ENCODE results near the gene ANKRD55.
"Not testable (repeated sequence)": the region's sequence is repeated elsewhere in the genome, so short reads cannot be mapped to it uniquely, and the experiment has no call there.

Gene ANKRD55

DNA sequence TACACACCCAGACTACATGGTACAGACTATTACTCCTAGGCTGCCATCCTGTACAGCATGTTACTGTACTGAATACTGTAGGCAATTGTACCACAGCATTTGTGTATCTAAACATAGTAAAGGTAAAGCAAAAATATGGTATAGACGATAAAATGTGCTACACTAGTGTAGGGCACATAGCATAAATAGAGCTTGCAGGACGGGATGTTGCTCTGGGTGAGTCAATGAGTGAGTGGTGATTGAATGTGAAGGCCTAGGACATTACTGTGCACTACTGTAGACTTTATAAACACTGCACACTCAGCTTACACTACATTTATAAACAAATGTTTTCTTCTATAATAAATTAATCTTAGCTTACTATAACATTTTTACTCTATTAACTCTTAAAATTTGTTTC is 25.6 kb downstream of the ANKRD55 start:
- DNase-seq (ENCODE audit: low read depth, low spot score): no peak

DNA sequence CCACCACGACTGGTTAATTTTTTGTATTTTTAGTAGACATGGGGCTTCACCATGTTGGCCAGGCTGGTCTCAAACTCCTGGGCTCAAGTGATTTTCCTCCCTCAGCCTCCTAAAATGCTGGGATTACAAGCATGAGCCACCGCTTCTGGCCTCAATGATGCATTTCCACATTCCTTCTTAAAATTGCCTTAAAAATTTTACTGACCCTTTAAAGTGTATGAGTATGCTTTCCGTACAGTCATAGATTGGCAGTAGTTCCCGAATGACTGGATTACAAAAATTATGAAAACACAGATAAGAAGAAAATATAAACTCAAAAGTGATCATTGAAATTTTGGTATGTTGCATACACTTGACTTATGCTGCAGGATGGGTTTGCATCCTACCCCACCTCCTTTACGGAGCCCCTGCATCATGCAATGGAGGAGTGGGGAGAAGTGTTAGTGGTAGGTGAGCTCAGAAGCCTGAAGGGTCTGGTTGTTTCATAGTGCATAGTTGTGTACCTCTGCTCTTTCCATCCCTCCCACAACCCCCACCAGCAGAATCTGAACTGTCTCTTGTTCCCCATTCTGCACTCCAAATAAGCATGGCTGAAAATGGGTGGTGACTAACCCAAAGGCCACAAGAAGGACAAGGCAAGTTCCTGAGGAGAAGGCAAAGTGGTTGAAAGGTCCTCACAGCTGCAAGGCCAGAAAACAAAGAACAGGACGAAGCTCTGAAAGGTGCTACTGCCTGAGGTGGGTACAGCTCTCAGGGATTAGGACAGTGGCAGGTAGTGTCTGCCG is 26.8 kb downstream of the ANKRD55 start:
- DNase-seq (ENCODE audit: low read depth, low spot score): no peak

DNA sequence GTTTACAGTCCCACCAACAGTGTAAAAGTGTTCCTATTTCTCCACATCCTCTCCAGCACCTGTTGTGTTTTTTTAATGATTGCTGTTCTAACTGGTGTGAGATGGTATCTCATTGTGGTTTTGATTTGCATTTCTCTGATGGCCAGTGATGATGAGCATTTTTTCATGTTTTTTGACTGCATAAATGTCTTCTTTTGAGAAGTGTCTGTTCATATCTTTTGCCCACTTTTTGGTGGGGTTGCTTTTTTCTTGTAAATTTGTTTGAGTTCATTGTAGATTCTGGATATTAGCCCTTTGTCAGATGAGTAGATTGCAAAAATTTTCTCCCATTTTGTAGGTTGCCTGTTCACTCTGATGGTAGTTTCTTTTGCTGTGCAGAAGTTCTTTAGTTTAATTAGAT is 29.2 kb downstream of the ANKRD55 start:
- not testable (repeated sequence) for DNase-seq (ENCODE audit: low read depth, low spot score)

DNA sequence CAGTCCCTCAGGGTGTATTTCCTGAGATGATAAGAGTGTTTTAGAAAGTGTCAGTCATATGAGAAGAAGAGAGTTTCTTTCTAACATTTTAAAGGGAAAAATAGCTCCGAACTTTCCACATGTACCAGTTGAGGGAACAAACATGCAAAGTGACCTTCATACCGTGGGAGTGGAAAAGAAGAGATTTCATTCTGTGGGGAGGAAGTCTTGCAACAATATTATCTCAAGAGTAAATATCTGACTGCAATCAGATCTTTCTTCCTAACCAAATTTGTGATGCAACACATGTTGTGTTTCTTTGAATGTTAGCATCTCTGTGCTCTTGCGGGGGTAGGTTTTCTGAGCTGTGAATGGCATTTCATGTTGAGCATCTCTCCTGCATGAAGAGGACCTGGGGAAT is 30.6 kb downstream of the ANKRD55 start:
- no peak for DNase-seq (ENCODE audit: low read depth, low spot score)

DNA sequence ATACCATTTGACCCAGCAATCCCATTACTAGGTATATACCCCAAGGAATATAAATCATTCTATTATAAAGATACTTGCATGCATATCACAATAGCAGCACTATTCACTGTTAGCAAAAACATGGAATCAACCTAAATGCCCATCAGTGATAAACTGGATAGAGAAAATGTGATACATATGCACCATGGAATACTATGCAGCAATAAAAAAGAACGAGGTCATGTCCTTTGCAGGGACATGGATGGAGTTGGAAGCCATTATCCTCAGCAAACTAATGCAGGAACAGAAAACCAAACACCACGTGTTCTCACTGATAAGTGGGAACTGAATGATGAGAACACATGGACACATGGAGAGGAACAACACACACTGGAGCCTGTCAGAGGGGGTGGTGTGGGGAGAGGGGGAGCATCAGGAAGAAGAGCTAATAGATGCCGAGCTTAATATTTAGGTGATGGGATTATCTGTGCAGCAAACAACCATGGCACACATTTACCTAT is 31.3 kb downstream of the ANKRD55 start:
- DNase-seq (ENCODE audit: low read depth, low spot score): not testable (repeated sequence)

DNA sequence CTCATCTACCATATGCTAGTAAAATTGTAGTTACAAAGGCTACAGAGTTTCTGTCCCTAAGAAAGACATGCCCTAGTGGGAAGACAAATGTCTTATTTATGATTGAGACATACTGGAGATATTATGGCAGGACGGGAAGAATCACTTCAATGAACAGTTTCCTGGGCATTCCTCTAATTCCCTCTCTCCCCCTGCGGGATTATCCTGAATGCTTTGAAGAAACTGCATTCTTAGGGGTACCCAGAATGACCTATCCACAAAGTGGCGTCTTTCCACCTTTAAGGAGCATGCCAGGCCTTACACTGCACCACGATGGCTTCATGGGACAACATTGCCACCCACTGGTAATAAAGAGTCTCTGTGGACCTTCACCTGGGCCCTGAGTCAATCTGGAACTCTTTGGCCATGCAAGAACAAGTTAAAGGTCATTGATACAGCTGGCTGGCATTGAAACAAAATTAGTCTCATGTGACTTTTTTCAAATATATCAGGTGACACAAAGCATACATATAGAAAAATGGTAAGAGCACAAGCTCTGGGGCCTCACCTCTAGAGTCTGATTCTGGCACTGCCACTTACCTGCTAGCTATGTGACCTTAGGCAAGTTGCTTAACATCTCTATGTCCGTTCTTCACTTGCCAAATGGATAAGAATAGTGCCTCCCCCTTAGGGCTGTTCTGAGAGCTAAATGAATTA is 32.0 kb downstream of the ANKRD55 start:
- DNase-seq (ENCODE audit: low read depth, low spot score): peak; percentile 20

DNA sequence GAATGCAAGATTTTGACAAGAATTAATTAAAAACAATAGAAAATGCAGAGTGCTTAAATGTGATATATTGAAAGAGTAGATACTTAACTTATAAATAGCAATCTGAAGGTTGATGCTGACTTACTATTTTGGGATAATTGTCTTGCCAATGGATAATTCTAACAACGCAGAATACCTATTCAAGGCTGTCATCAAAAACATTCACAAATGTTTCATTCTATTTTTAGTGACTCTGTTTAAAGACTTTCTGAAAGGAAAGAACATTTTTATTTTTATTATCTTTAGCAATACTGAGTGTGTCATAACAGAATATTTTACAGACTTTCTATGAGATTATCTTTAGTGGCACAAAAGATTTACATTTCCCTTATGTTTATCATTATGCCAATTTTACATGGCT is 38.1 kb downstream of the ANKRD55 start:
- DNase-seq (ENCODE audit: low read depth, low spot score): no peak

DNA sequence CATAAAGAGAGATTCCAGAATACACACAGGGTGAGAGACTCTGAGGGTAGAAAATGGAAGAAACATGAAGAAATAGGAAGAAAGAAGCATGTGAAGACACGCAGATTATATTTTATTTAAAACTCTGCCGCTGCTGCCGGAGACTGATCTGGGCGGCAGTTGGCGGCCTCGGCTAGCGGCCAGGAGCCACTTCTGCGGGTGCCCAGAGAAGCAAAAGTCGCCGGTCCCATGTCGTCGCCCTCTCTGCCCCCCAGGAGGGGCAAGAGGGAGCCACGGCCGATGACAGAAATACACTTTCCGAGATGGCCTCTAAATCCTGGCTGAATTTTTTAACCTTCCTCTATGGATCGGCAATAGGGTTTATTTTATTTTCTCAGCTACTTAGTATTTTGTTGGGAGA is 40.9 kb downstream of the ANKRD55 start:
- no peak for DNase-seq (ENCODE audit: low read depth, low spot score)

DNA sequence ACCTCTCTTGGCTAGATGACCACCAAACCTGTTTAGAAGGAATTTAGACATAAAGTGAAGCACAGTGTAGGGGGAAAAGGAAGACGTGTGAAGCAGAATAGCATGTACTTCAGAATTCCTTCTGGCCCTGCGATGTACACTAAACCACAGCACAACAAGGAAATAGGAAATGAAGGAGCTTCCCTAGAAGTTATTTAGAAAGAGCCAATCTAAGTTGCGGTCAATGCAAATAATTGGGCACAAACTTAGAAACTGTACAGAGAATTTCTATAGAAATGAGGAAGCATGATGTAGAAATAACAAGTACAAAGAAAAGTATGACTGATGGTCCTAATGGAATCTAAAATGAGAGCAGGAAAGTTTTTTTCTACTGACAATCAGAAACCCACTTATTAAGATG is 41.5 kb downstream of the ANKRD55 start:
- no peak for DNase-seq (ENCODE audit: low read depth, low spot score)

DNA sequence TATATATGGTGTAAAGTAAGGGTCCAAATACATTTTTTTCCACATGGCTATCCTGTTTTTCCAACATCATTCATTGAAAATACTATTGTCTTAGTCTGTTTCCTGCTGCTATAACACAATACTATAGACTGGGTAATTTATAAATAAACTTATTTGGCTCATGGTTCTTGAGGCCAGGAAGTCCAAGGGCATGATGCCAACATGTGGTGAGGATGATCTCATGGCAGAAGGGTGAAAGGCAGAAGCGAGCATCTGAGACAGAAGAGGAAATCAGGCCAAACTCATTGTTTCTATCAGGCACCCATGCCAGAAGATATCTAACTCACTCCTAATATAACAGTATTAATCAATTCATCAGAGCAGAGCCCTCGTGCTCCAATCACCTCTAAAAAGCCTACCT is 42.6 kb downstream of the ANKRD55 start:
- no peak for DNase-seq (ENCODE audit: low read depth, low spot score)

DNA sequence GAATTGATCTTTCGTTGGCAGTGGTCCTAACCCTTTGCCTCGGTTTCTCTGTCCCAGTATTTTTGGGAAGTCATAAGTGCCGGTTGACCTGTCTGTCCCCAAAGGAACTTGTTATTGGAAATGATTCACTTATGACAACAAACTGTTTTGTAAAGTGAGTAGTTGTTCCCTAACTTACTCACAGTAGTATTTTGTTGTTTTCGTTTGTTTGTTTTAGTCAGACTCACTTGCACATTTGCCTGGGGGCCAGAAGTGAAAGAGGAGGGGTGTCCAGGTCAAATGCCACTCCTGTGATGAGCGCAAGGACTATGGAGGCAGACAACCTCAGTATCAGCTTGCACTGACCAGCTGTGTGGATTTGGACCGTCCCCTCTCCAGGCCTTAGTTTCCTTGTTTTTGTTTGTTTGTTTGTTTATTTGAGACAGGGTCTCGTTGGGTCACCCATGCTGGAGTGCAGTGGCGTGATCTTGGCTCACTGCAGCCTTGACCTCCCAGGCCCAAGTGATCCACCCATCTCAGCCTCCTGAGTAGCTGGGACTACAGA is 47.3 kb downstream of the ANKRD55 start:
- DNase-seq (ENCODE audit: low read depth, low spot score): no peak

DNA sequence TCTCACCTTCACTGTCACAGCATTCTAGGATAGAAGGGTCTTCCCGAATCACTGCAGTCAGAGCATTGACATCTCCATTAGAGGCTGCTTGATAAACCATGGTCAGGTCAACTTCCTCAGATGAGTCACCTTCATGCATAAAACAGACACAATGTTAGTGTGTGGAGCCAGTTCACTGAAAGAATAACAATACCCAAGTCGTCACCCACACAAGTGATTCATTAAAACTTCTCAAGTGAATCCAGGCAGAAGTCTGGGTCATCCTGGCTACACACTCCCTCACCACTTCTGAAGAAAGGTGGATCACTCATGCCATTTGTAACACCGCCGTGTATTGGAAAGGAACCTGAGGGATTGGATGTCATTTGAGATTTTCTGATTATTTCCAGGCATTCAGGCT is 49.6 kb downstream of the ANKRD55 start:
- no peak for DNase-seq (ENCODE audit: low read depth, low spot score)

DNA sequence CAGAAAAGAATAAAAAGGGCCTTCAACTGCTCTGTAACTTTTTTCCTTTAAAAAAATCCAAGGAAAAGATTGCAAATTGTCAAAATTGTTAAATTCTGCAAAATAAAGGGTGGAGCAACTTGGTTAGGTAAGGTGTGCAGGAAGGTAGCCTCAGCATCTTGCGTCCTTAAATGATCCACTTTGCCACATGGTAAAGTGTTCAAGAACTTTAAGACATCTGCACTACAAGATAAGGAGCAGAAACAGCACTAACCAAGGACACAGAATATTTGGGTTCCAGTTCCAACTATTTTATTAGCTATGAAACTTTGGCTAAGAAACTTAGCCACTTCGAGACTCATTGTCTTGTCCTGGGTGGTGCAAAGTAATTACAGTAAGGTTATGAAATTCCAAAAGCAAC is 53.7 kb downstream of the ANKRD55 start:
- no peak for DNase-seq (ENCODE audit: low read depth, low spot score)

DNA sequence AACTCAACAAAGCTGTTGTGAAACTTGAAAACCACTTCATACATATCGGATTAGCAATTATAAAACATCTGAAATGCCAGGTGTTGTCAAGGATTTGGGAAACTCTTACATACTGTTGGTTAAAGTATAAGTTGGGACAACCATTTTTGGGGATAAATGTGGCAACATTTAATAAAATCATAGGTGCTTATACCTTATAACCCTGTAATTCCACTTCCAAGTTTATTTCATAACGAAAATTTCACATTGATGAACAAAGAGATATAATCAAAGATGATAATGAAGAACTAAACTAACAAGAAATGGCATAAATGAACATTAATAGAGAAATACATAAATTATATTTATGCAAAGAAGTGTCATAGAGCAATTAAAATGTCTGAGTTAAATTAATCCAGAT is 54.3 kb downstream of the ANKRD55 start:
- DNase-seq (ENCODE audit: low read depth, low spot score): no peak

DNA sequence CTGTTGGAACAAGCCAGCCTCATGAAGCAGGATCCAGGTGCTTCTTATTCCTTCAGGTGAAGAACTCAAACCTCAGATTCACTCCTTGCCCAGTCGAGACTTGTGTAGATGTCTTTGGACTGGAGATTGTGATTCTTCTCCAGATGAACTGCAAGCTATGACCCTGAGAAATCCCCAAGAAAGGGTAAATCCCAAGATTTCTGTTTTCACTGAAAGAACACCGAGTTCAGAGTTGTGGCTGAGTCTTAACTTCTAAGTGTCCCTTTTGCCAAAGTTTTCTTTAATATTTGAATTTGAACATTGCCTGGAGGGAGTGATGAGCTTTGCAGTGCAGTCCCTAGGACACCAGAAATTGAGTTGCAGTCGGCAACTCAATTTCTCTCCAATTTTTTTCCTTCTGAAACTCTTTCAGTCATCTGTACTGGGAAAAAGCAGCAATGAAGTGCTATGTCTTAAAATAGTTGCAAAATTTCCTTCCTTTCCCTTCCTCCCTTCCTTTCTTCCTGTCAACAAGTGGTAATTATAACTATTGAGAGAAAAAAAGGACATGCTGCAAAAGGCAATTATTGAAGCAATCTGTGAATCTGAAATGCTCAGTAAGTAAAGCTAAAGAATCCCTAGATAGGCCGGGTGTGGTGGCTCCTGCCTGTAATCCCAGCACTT is 56.1 kb downstream of the ANKRD55 start:
- DNase-seq (ENCODE audit: low read depth, low spot score): no peak

DNA sequence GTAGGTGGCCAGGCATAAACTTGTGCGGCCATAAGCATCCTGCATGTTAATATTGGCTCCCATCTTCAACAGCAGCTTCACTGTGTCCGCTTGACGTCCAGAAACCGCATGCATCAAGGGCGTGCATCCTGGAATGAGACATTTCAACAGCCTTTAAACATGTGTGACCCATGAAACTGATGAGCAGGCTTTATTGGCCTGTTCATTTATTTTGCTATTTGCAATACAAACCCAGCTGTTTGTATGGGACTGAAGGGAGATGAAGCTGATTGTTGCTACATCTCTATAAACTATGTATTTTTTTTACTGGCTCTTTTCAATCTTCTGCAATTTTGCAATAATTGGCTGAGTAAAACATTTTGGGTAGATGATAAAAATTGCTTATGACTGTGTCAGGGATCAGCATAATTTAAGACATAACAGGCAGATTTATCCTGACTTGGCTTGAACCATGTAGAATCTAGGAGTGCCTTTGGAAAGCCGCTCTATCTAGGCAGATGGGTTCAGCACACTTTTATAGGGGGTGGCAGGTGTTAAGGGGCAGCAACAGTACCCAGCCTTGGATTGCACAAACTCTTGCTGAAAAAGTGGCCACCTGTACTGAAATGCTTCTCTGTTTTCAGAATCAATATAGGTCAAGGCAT is 56.9 kb downstream of the ANKRD55 start:
- DNase-seq (ENCODE audit: low read depth, low spot score): no peak

DNA sequence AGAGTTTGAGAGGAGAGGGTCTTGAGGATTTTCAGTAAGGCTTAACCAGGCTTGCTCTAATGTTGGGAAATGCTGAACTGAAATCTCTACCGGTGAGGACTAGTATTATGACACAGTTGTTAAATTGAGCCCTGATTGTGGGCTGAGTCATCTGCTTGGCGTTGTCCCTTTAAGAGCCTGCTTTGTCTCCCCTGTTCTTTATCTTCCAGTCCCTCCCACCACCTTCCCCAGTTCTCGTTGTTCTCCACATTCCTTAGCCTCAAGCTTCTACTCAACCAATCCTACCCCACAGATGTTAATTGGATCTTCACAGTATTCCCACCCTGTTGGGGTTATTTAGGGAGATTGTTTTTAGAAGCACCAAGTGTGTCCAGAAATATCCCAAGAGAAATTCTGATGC is 57.6 kb downstream of the ANKRD55 start:
- no peak for DNase-seq (ENCODE audit: low read depth, low spot score)

DNA sequence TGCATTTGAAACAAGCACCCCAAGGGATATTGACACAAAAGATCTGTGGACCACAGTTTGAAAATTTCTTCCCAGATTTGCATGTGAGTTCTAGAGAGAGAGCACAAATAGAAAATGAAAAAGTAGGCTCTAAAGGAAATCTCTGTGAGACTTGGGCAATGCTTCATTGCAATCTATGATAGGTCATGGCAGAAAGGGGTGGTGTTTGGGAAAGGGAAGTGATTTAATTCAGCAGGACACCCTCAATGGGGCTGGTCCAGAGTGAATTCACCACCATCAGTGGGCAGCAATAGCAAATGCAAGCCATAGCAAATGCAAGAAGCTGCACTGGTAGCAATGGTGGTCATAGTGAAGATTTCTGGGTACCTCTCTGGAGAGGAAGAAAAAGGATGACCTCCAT is 58.1 kb downstream of the ANKRD55 start:
- DNase-seq (ENCODE audit: low read depth, low spot score): no peak

DNA sequence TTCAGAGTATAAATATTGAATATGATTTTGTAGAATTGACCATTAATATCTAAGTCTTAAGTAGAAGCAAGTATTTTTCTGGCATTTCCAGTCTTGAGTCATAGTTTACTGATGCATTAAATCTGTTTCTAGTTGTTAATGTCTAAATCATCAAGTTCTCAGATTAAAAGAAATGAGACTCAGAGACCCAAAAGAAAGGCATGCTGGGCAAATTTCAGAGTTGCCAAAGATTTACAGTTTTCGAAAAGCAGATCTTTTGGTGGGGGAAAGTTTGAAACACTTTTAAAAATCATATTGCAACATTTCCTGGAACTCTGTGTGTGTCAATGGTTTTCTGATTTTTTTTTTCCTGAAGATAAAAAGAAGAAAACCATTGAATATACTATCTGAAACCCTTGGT is 60.9 kb downstream of the ANKRD55 start:
- DNase-seq (ENCODE audit: low read depth, low spot score): no peak

DNA sequence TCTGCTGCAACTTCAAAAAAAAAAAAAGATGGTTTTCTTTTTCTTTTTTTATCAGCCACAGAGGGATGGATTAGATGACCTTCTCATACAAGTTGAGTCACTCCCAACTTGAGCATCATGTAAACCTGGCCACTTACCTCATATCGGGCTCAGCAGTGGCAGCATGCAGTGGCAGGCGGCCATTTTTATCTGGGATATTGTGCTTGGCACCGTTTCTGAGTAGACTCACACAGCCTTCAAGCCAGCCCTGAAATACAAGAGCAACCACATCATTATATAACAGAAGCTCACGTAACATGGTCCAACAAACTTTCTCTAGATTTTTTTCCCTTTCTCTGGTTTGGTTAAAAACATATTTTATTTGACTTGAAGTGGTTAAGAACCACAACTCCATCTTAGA is 62.6 kb downstream of the ANKRD55 start:
- DNase-seq (ENCODE audit: low read depth, low spot score): no peak

DNA sequence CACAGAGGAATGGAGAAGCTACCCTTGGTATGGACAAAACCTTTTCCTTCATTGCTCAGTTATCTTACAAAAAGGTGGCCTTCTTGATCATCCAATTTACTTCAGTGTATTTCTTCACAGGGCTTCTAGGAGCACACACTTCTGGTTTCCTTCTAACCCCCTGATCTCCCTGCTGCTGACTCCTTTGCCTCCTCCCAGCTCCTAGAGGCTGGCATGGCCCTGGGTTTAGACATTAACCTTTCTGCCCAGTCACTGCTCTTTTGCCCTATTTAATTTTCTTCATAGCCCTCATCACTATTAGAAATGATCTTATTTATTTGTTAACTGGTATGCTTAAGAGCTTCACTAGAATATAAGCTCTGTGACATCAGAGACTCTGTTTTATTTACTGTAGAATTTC is 63.2 kb downstream of the ANKRD55 start:
- no peak for DNase-seq (ENCODE audit: low read depth, low spot score)

DNA sequence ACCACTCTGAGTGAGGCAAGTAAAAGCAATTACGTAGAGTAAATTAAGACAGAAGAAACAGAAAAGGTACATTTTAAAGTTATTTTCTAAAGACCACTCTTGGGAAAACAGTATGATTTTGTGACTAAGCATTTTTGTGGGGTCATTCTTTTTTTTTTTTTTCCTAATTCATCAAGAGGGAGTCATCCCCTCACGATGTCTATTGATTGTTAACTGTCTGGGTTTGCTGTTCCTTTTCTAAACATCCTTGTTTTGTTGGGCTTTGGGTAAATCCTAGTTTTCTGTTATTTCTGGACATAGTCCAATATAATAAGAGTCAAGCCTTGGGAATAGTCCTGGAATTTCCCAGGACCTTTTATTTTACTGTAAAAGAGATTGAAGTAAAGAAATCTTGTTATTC is 63.8 kb downstream of the ANKRD55 start:
- no peak for DNase-seq (ENCODE audit: low read depth, low spot score)

Measured in activated CD4-positive, CD25-positive, alpha-beta regulatory T cell treated with anti-CD3 and anti-CD28 coated beads, Interleukin-2, amount 50 U/mL, for 16 hours (primary cell).